ENCODE results near the gene TLK2. TPM values are rescaled to one million over a fixed set of nuclear protein-coding genes. Genes with fewer than 3 reads are reported as not detected.
"Not testable (repeated sequence)": the region's sequence is repeated elsewhere in the genome, so short reads cannot be mapped to it uniquely, and the experiment has no call there.

TLK2 gene
- total RNA-seq, 5 donors from 2014 or later (not counting 1 experiment from before 2014, with no cell fraction given), result 46.8 to 82.2 (median 54.7) TPM

DNA sequence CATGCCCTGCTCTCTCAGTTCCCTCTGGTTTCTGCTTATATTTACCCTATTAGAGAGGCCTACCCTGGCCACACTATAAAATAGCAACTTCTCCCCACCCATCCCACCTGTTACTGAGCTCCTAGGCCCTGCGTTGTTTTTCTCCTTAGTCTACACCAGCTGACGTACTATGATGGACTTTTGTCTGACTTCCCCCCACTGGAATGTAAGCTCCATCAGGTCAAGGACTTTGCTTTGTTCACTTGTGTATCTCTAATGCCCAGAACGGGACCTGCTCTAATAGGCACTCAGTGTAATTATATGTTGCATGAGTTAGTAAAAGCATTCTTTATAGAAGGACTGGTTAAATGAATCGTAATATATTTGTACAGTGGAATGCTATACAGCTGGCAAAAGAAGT is 62.4 kb downstream of the TLK2 start:
- H3K4me3 ChIP-seq (ENCODE audit: control insufficient read depth in 1 of 2, extremely low read depth in 1 of 2, low read length in 1 of 2); H3K9me3 ChIP-seq; POLR2A ChIA-PET; H3K27me3 ChIP-seq (replicated peaks in 1 of 2; ENCODE audit: control insufficient read depth in 2 of 2, extremely low read depth in 1 of 2, insufficient read depth in 2 of 2, low read length in 1 of 2); H3K4me1 ChIP-seq (ENCODE audit: control insufficient read depth in 1 of 2, extremely low read depth in 1 of 2, insufficient read depth in 2 of 2, low read length in 2 of 2); H3K9me3 Mint-ChIP-seq; CTCF ChIA-PET; DNase-seq; H3K27me3 Mint-ChIP-seq; H3K4me3 Mint-ChIP-seq; ATAC-seq (replicated peaks in 1 of 4); H3K27ac Mint-ChIP-seq; H3K27ac ChIP-seq (ENCODE audit: low read length): not testable (repeated sequence)
- peaks cover 6 to 29% of the 10 kb centered on the region in 2 donors for H3K36me3 ChIP-seq (ENCODE audit: control insufficient read depth in 2 of 2, extremely low read depth in 1 of 2, insufficient read depth in 1 of 2, low read length in 1 of 2)
- 83% methylated on average over 1 of the region's 4 CpGs for WGBS (ENCODE audit: insufficient coverage)
- Mint-ChIP-seq H3K4me1 (peaks cover 11 to 22% (median 18%) of the 10 kb centered on the region in 3 donors), H3K36me3 (peaks cover 54% of the 10 kb centered on the region)

DNA sequence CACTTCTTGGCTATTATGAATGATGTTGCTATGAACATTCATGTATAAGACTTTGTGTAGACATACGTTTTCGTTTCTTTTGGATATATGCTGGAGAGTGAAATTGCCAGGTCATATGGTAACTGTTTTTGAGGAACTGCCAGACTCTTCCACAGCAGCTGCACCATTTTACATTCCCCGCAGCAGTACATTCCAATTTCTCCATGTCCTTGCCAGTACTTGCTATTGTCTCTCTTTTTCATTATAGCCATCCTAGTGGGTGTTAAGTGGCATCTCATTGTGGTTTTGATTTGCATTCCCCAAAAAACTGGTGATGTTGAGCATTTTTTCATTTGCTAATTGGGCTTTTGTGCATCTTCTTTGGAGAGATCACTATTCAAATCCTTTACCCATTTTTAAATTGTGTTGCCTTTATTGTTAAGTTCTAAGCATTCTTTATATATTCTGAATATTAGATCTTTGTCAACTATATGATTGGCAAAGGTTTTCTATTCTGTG is 64.7 kb downstream of the TLK2 start:
- H3K9me3 Mint-ChIP-seq; H3K27ac ChIP-seq (ENCODE audit: low read length); H3K27me3 Mint-ChIP-seq; H3K4me1 ChIP-seq (ENCODE audit: control insufficient read depth in 1 of 2, extremely low read depth in 1 of 2, insufficient read depth in 2 of 2, low read length in 2 of 2); H3K27ac Mint-ChIP-seq; DNase-seq; ATAC-seq (replicated peaks in 1 of 4); CTCF ChIA-PET; H3K4me3 ChIP-seq (ENCODE audit: control insufficient read depth in 1 of 2, extremely low read depth in 1 of 2, low read length in 1 of 2); H3K9me3 ChIP-seq; POLR2A ChIA-PET; H3K4me3 Mint-ChIP-seq; H3K27me3 ChIP-seq (replicated peaks in 1 of 2; ENCODE audit: control insufficient read depth in 2 of 2, extremely low read depth in 1 of 2, insufficient read depth in 2 of 2, low read length in 1 of 2): not testable (repeated sequence)
- peaks cover 0 to 20% of the 10 kb centered on the region in 2 donors for H3K36me3 ChIP-seq (ENCODE audit: control insufficient read depth in 2 of 2, extremely low read depth in 1 of 2, insufficient read depth in 1 of 2, low read length in 1 of 2)
- no CpG with 5 or more reads among the region's 3 CpGs for WGBS (ENCODE audit: insufficient coverage)
- H3K4me1 Mint-ChIP-seq, result peaks cover 19 to 27% (median 27%) of the 10 kb centered on the region in 3 donors
- H3K36me3 Mint-ChIP-seq, result peaks cover 49% of the 10 kb centered on the region

GRCh38 chr17:62546066-62546465 is 67.4 kb downstream of the TLK2 start:
- peaks cover 0 to 10% of the 10 kb centered on the region in 2 donors for H3K36me3 ChIP-seq (ENCODE audit: control insufficient read depth in 2 of 2, extremely low read depth in 1 of 2, insufficient read depth in 1 of 2, low read length in 1 of 2)
- H3K9me3 ChIP-seq; H3K27me3 ChIP-seq (replicated peaks in 1 of 2; ENCODE audit: control insufficient read depth in 2 of 2, extremely low read depth in 1 of 2, insufficient read depth in 2 of 2, low read length in 1 of 2); H3K4me3 Mint-ChIP-seq; H3K4me3 ChIP-seq (ENCODE audit: control insufficient read depth in 1 of 2, extremely low read depth in 1 of 2, low read length in 1 of 2); H3K4me1 ChIP-seq (ENCODE audit: control insufficient read depth in 1 of 2, extremely low read depth in 1 of 2, insufficient read depth in 2 of 2, low read length in 2 of 2); CTCF ChIA-PET; H3K27me3 Mint-ChIP-seq; H3K27ac ChIP-seq (ENCODE audit: low read length); ATAC-seq (replicated peaks in 1 of 4); H3K9me3 Mint-ChIP-seq; H3K27ac Mint-ChIP-seq; DNase-seq: not testable (repeated sequence)
- WGBS (ENCODE audit: insufficient coverage), result no CpG with 5 or more reads among the region's 5 CpGs
- POLR2A ChIA-PET, result interaction anchor here (0.6 kb wide), 2 partner anchors 22 to 418 kb away, joined by 3 read pairs; no protein-coding TSS in a partner anchor
- H3K36me3 Mint-ChIP-seq, result peaks cover 32% of the 10 kb centered on the region
- peaks cover 12 to 22% (median 20%) of the 10 kb centered on the region in 3 donors for H3K4me1 Mint-ChIP-seq

DNA sequence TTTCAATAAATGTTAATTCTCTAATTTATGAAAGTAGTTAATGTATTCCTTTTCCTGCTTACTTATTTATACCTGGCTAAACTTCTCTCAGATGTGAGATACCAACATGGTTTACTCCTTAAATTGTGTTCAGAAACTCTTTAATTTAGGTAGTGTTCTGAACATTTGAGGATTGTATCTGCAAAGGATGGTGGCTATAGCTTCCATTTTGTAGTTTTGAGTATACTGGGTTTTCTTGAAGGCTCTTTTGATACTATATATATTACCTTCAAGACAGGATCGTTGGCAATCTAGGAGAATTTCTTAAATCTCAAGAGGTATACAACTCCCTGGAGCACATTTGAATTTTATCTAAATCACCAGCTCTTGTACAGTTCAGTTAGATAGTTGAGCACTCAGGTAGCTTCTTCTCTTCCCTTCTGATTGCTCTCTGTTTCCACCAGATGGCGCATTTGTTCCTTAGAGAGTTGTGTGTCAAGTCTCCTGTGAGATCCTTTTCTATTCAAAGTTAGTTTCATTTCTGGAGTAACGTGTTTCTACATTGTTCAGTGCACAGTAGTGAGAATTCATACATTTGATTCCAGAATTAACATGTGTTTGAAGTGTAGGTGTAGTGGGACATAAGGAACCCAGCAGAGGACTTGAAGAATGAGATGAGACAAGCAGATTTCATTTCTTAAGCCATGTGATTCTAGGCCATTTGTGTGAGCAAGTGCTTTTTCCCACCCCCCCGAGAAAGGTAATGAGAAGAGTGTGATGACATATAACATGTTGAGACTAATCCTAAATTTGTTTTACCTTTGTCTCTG is 74.4 kb downstream of the TLK2 start:
- H3K4me1 ChIP-seq (ENCODE audit: control insufficient read depth in 1 of 2, extremely low read depth in 1 of 2, insufficient read depth in 2 of 2, low read length in 2 of 2); H3K27ac ChIP-seq (ENCODE audit: low read length); H3K4me3 ChIP-seq (ENCODE audit: control insufficient read depth in 1 of 2, extremely low read depth in 1 of 2, low read length in 1 of 2); H3K9me3 Mint-ChIP-seq; H3K27me3 Mint-ChIP-seq; H3K27me3 ChIP-seq (replicated peaks in 1 of 2; ENCODE audit: control insufficient read depth in 2 of 2, extremely low read depth in 1 of 2, insufficient read depth in 2 of 2, low read length in 1 of 2); H3K9me3 ChIP-seq; H3K36me3 ChIP-seq (ENCODE audit: control insufficient read depth in 2 of 2, extremely low read depth in 1 of 2, insufficient read depth in 1 of 2, low read length in 1 of 2); POLR2A ChIA-PET: not testable (repeated sequence)
- Mint-ChIP-seq H3K27ac (peak overlapping the region; percentile 67 to 69), H3K36me3 (peaks cover 14% of the 10 kb centered on the region), H3K4me3 (peak overlapping the region; percentile 17 to 69 (median 58)), H3K4me1 (peaks cover 12 to 13% (median 13%) of the 10 kb centered on the region in 3 donors)
- ATAC-seq (replicated peaks in 1 of 4), result peak; percentile 83 to 94 (median 87)
- WGBS (ENCODE audit: insufficient coverage), result 0% methylated on average over 1 of the region's 4 CpGs
- peak in 28 of 35 experiments; percentile 3 to 47 (median 22) for DNase-seq
- CTCF ChIA-PET, result interaction anchor here (0.6 to 1.1 kb wide), 8 partner anchors 11 to 854 kb away, joined by 3 to 14 read pairs (median 3); no protein-coding TSS in a partner anchor

DNA sequence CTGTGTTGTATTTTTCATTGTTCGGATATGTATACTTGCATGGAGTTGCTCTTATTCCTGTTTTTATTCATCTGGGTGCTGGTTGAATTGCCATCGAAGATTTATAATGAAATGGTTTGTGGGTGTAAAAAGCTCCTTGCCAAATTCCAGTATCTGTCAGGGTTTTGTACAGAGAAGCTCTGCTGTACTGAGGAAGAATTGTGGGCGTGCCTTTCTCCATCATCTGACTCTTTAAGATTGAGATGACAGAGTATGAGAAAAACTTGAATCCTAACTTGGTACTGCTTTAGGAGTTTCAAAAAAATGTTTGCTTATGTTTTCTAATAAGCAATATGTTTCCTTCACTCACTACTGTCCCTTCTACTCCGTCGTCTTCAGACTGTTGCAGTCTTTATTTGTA is 78.9 kb downstream of the TLK2 start:
- peaks cover 33% of the 10 kb centered on the region for H3K36me3 Mint-ChIP-seq
- not testable (repeated sequence) for H3K27me3 Mint-ChIP-seq; H3K4me1 ChIP-seq (ENCODE audit: control insufficient read depth in 1 of 2, extremely low read depth in 1 of 2, insufficient read depth in 2 of 2, low read length in 2 of 2); DNase-seq; H3K4me3 Mint-ChIP-seq; H3K9me3 Mint-ChIP-seq; H3K27ac Mint-ChIP-seq; H3K27me3 ChIP-seq (replicated peaks in 1 of 2; ENCODE audit: control insufficient read depth in 2 of 2, extremely low read depth in 1 of 2, insufficient read depth in 2 of 2, low read length in 1 of 2); H3K4me3 ChIP-seq (ENCODE audit: control insufficient read depth in 1 of 2, extremely low read depth in 1 of 2, low read length in 1 of 2); ATAC-seq (replicated peaks in 1 of 4); H3K27ac ChIP-seq (ENCODE audit: low read length); H3K9me3 ChIP-seq
- 67% methylated on average over 1 of the region's 5 CpGs for WGBS (ENCODE audit: insufficient coverage)
- ChIA-PET CTCF (interaction anchor here in 1 of 2 donors (0.6 kb wide), 2 partner anchors 10 to 115 kb away, joined by 3 to 4 read pairs; no protein-coding TSS in a partner anchor), POLR2A (interaction anchor here in 1 of 2 donors (1.0 kb wide), 1 partner anchor 23 kb away, joined by 4 read pairs; no protein-coding TSS in a partner anchor)
- H3K4me1 Mint-ChIP-seq, result peaks cover 9 to 12% (median 12%) of the 10 kb centered on the region in 3 donors
- peaks cover 0 to 19% of the 10 kb centered on the region in 2 donors for H3K36me3 ChIP-seq (ENCODE audit: control insufficient read depth in 2 of 2, extremely low read depth in 1 of 2, insufficient read depth in 1 of 2, low read length in 1 of 2)

DNA sequence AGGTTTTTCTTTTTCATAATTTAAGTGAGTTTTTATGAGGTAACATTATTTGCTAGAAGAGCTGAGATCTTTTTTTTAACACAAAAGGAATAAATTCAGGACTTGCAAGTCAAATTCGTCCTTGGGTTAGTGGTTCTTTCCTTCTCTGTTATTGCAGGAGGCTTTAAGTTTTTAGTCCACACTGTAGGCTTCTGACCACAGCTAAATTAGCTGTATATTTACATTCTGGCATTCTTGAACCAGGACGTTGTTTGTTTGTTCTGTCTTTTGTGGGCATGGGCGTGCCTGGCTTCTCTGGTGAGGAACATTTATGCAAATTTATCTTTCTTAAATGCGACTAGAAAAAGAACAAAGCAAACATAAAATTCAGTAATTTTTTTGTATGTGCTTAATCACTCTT is 80.3 kb downstream of the TLK2 start:
- not testable (repeated sequence) for H3K27ac Mint-ChIP-seq; ATAC-seq (replicated peaks in 1 of 4); H3K27me3 Mint-ChIP-seq; H3K27ac ChIP-seq (ENCODE audit: low read length); H3K4me1 ChIP-seq (ENCODE audit: control insufficient read depth in 1 of 2, extremely low read depth in 1 of 2, insufficient read depth in 2 of 2, low read length in 2 of 2); H3K4me3 Mint-ChIP-seq; H3K4me1 Mint-ChIP-seq; H3K9me3 Mint-ChIP-seq; DNase-seq; H3K4me3 ChIP-seq (ENCODE audit: control insufficient read depth in 1 of 2, extremely low read depth in 1 of 2, low read length in 1 of 2); H3K9me3 ChIP-seq; H3K27me3 ChIP-seq (replicated peaks in 1 of 2; ENCODE audit: control insufficient read depth in 2 of 2, extremely low read depth in 1 of 2, insufficient read depth in 2 of 2, low read length in 1 of 2)
- ChIA-PET POLR2A (interaction anchor here in 1 of 2 donors (0.7 kb wide), 1 partner anchor 107 kb away, joined by 6 read pairs; no protein-coding TSS in a partner anchor), CTCF (interaction anchor here in 1 of 2 donors (0.7 kb wide), 1 partner anchor 12 kb away, joined by 3 read pairs; no protein-coding TSS in a partner anchor)
- peaks cover 0 to 23% of the 10 kb centered on the region in 2 donors for H3K36me3 ChIP-seq (ENCODE audit: control insufficient read depth in 2 of 2, extremely low read depth in 1 of 2, insufficient read depth in 1 of 2, low read length in 1 of 2)
- peaks cover 36% of the 10 kb centered on the region for H3K36me3 Mint-ChIP-seq
- WGBS (ENCODE audit: insufficient coverage), result no CpG with 5 or more reads among the region's 4 CpGs

Data from T-cell (primary cell).